PC-3 (cell line): ENCODE results near the gene NOP14. TPM values are rescaled to one million over a fixed set of nuclear protein-coding genes. Genes with fewer than 3 reads are reported as not detected.
"Not testable (repeated sequence)": the region's sequence is repeated elsewhere in the genome, so short reads cannot be mapped to it uniquely, and the experiment has no call there.

Source experiments
- ATAC-seq: fragments of 200-7000 bp; cut with Tn5 transposase; 2 replicates; pipeline ENCODE4 v1.9.1; 2020; ENCODE audit warnings: mild to moderate bottlenecking, moderate library complexity
- BruUV-seq: library from RNA; stranded (reverse); fragments of 400-500 nt; replicated peaks from 2 replicates; lab custom pipeline; 2021; lab: Mats Ljungman, UMichigan
- CTCF ChIA-PET: fragments of 300-600 bp; sonication (Branson Sonifier 250); formaldehyde crosslinking; loops from one replicate; lab custom pipeline; 2022; ENCODE audit warnings: antibody characterized with exemption; lab: Charles Lee
- POLR2A ChIA-PET: fragments of 300-600 bp; sonication (Branson Sonifier 250); formaldehyde crosslinking; loops from one replicate; lab custom pipeline; 2022; ENCODE audit warnings: antibody characterized with exemption; ENCODE audit not compliant: unreplicated experiment; lab: Charles Lee
- DNase-seq: peaks from one replicate; pipeline ENCODE4 v3.0.0-alpha.2; 2015
- H2AFZ ChIP-seq: fragments of 300-600 bp; sonication (generic); 2 replicates; pipeline ENCODE4 v1.6.0; 2016; ENCODE audit warnings: antibody characterized with exemption, low read length
- H3F3A ChIP-seq: fragments of 300-600 bp; sonication (generic); one replicate; pipeline ENCODE4 v1.6.0; 2017; ENCODE audit warnings: antibody characterized with exemption, low read length, control low read depth, mild to moderate bottlenecking; ENCODE audit not compliant: unreplicated experiment
- H3K27ac ChIP-seq: fragments of 300-600 bp; sonication (generic); 2 replicates; pipeline ENCODE4 v1.5.1; 2016; ENCODE audit warnings: mild to moderate bottlenecking, low read length
- H3K27me3 ChIP-seq: fragments of 300-600 bp; sonication (generic); 2 replicates; pipeline ENCODE4 v1.6.1; 2016; ENCODE audit warnings: low read length, mixed read lengths
- H3K36me3 ChIP-seq: fragments of 300-600 bp; sonication (generic); 2 replicates; pipeline ENCODE4 v1.6.1; 2016; ENCODE audit warnings: low read depth, mixed run types, low read length, mixed read lengths
- H3K4me1 ChIP-seq: fragments of 300-600 bp; sonication (generic); 2 replicates; pipeline ENCODE4 v1.5.1; 2016; ENCODE audit warnings: low read length; ENCODE audit not compliant: insufficient read depth
- H3K4me2 ChIP-seq: fragments of 300-600 bp; sonication (generic); 2 replicates; pipeline ENCODE4 v1.6.0; 2016; ENCODE audit warnings: low read length
- H3K4me3 ChIP-seq: fragments of 300-600 bp; sonication (generic); 2 replicates; pipeline ENCODE4 v1.5.1; 2016; ENCODE audit warnings: mild to moderate bottlenecking, low read length, mixed read lengths
- H3K79me2 ChIP-seq: fragments of 300-600 bp; sonication (generic); 2 replicates; pipeline ENCODE4 v1.6.1; 2017; ENCODE audit warnings: low read length, mixed read lengths
- H3K9ac ChIP-seq: fragments of 300-600 bp; sonication (generic); 2 replicates; pipeline ENCODE4 v1.6.0; 2016; ENCODE audit warnings: mild to moderate bottlenecking, low read length
- H3K9me2 ChIP-seq: fragments of 300-600 bp; sonication (generic); replicated peaks from 2 replicates; pipeline ENCODE4 v1.6.1; 2016; ENCODE audit warnings: mixed run types, low read length, mixed read lengths
- H3K9me3 ChIP-seq: fragments of 300-600 bp; sonication (generic); 2 replicates; pipeline ENCODE4 v1.6.1; 2016; ENCODE audit warnings: low read length, mixed read lengths
- H4K20me1 ChIP-seq: fragments of 300-600 bp; sonication (generic); 2 replicates; pipeline ENCODE4 v1.6.1; 2016; ENCODE audit warnings: low read length, mixed read lengths
- EZH2 ChIP-seq: fragments of 300-600 bp; sonication (generic); IDR thresholded peaks from one replicate; pipeline ENCODE4 v1.6.1; 2017; ENCODE audit warnings: antibody characterized with exemption, mild to moderate bottlenecking, low read length; ENCODE audit not compliant: unreplicated experiment
- EZH2phosphoT487 ChIP-seq: fragments of 300-600 bp; sonication (generic); IDR thresholded peaks from 2 replicates; pipeline ENCODE4 v1.6.1; 2018; ENCODE audit warnings: mild to moderate bottlenecking, antibody characterized with exemption, low read length, borderline replicate concordance
- intact Hi-C: fragments of 100-400 bp; cut with micrococcal nuclease; formaldehyde crosslinking; loops from 2 replicates; pipeline ENCODE4 v1.9.0; 2023
- total RNA-seq: library from RNA; depleted of rRNA; stranded (reverse); fragments of >200 nt; gene quantifications from 2 replicates; pipeline ENCODE4 v1.2.3, GENCODE V29; 2014
- TF ChIP-seq, protein P1 (sequence below): fragments of 300-600 bp; sonication (generic); conservative IDR thresholded peaks from 2 replicates; pipeline ENCODE4 v1.5.1; 2017; ENCODE audit warnings: antibody characterized with exemption, low read depth, mild to moderate bottlenecking, low read length

The NOP14 gene
- total RNA-seq, 1 experiment from 2014 or later: 26.0 TPM

DNA sequence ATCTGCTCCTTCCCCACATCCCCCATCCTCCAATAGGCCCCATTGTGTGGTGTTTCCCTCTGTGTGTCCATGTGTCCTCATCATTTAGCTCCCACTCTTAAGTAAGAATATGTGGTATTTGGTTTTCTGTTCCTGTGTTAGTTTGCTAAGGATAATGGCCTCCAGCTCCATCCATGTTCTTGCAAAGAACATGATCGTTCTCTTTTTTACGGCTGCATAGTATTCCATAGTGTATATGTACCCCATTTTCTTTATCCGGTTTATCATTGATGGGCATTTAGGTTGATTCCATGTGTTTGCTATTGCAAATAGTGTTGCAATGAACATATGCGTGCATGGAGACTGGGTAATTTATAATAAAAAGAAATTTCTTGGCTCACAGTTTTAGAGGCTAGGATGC, 31.7 kb upstream of the NOP14 start:
- no peak for ATAC-seq
- Histone ChIP-seq H3K9me2 (no peaks in the 10 kb centered on the region), H3K9ac (no peak overlapping the region), H3K9me3 (no peaks in the 10 kb centered on the region), H3K27ac (no peak overlapping the region), H3K36me3 (no peaks in the 10 kb centered on the region), H3F3A (no peaks in the 10 kb centered on the region), H4K20me1 (no peaks in the 10 kb centered on the region), H3K79me2 (no peaks in the 10 kb centered on the region), H3K4me2 (no peak overlapping the region), H3K4me3 (no peak overlapping the region), H2AFZ (no peak overlapping the region), H3K4me1 (no peaks in the 10 kb centered on the region), H3K27me3 (no peaks in the 10 kb centered on the region)
- DNase-seq: no peak
- TF ChIP-seq, protein P1, sequence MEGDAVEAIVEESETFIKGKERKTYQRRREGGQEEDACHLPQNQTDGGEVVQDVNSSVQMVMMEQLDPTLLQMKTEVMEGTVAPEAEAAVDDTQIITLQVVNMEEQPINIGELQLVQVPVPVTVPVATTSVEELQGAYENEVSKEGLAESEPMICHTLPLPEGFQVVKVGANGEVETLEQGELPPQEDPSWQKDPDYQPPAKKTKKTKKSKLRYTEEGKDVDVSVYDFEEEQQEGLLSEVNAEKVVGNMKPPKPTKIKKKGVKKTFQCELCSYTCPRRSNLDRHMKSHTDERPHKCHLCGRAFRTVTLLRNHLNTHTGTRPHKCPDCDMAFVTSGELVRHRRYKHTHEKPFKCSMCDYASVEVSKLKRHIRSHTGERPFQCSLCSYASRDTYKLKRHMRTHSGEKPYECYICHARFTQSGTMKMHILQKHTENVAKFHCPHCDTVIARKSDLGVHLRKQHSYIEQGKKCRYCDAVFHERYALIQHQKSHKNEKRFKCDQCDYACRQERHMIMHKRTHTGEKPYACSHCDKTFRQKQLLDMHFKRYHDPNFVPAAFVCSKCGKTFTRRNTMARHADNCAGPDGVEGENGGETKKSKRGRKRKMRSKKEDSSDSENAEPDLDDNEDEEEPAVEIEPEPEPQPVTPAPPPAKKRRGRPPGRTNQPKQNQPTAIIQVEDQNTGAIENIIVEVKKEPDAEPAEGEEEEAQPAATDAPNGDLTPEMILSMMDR: no peak
- TF ChIP-seq EZH2phosphoT487 (no peak), EZH2 (no peak)
- intact Hi-C loops: no loop called here
- BruUV-seq: no TSS peak
- ChIA-PET CTCF (no interaction called here), POLR2A (no interaction called here)

DNA sequence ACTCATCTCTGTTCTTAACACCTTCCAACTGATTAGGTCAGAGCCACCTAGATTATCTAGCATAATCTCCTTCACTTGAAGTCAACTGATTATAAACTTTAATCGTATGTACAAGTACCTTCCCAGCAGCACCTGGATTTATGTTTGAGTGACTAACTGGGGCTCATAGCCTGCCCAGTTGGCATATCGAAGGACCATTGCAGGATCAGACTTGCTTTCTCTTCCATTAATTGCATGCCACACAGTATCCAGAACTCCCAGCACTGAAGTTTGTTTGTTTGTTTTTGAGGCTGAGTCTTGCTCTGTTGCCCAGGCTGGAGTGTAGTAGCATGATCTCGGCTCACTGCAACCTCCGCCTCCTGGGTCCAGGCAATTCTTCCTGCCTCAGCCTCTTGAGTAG, 28.0 kb upstream of the NOP14 start:
- CTCF ChIA-PET: no interaction called here

DNA sequence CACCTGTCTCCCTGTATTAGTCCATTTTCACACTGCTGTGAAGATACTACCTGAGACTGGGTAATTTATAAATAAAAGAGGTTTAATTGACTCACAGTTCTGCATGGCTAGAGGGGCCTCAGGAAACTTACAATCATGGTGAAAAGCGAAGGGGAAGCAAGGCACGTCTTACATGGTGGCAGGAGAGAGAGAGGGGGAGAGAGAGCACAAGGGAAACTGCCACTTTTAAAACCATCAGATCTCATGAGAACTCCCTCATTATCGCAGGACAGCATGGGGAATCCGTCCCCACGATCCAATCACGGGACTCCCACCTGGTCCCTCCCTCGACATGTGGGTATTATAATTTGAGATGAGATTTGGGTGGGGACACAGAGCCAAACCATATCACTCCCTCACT, 20.5 kb upstream of the NOP14 start:
- H3K36me3 ChIP-seq, H2AFZ ChIP-seq, H3K4me1 ChIP-seq, H3K27me3 ChIP-seq, intact Hi-C loops, H3K79me2 ChIP-seq, H4K20me1 ChIP-seq, ATAC-seq, DNase-seq, H3F3A ChIP-seq, H3K4me2 ChIP-seq, H3K9me2 ChIP-seq, POLR2A ChIA-PET, H3K9me3 ChIP-seq, CTCF ChIA-PET, H3K9ac ChIP-seq, BruUV-seq, H3K4me3 ChIP-seq, H3K27ac ChIP-seq: not testable (repeated sequence)

More for the DNA sequence above, 28.0 kb upstream of the NOP14 start:
- Histone ChIP-seq H3K9me3 (no peaks in the 10 kb centered on the region), H3K36me3 (no peaks in the 10 kb centered on the region), H2AFZ (no peak overlapping the region), H3F3A (no peaks in the 10 kb centered on the region), H3K9ac (no peak overlapping the region), H3K27ac (no peak overlapping the region), H3K79me2 (no peaks in the 10 kb centered on the region), H3K4me1 (no peaks in the 10 kb centered on the region), H3K4me3 (no peak overlapping the region), H3K4me2 (no peak overlapping the region), H3K27me3 (no peaks in the 10 kb centered on the region), H4K20me1 (no peaks in the 10 kb centered on the region), H3K9me2 (no peaks in the 10 kb centered on the region)
- no TSS peak for BruUV-seq
- intact Hi-C loops: no loop called here
- no peak for TF ChIP-seq EZH2
- TF ChIP-seq, protein P1: no peak
- no peak for TF ChIP-seq EZH2phosphoT487
- DNase-seq (no peak), ATAC-seq (no peak)
- POLR2A ChIA-PET: no interaction called here
